Measurements from ENCODE around the gene DTHD1. TPM values are rescaled to one million over a fixed set of nuclear protein-coding genes. Genes with fewer than 3 reads are reported as not detected.

The DTHD1 gene
- total RNA-seq, 2 experiments from 2014 or later = 0.11 to 0.16 TPM

- Mint-ChIP-seq H3K4me3 (no peak overlapping the region), H3K27me3 (no peaks in the 10 kb centered on the region), H3K4me1 (ENCODE audit: low read depth) (no peaks in the 10 kb centered on the region), H3K9me3 (peaks cover 13% of the 10 kb centered on the region), H3K36me3 (ENCODE audit: low read depth) (peaks cover 13% of the 10 kb centered on the region), H3K27ac (no peak overlapping the region)
- TF ChIP-seq CTCF (IDR thresholded peaks at IDR 0.05) = no peak
- DNase-seq (no peak), ATAC-seq (ENCODE audit: poor library complexity) (no peak)
- peaks cover 16 to 18% of the 10 kb centered on the region in 2 experiments for H3K9me3 ChIP-seq (ENCODE audit: control insufficient read depth in 1 of 2, insufficient read depth in 1 of 2, low read length in 2 of 2)
- ChIA-PET POLR2A (no interaction called here), CTCF (interaction anchor here (2.0 kb wide), 1 partner anchor 25 kb away, joined by 5 read pairs; no protein-coding TSS in a partner anchor)
- intact Hi-C loops (cut with DNase I, micrococcal nuclease) = no loop called here
- H3K4me1 ChIP-seq (ENCODE audit: insufficient read depth, low read length) = no peaks in the 10 kb centered on the region
- no peak overlapping the region for H3K4me3 ChIP-seq (ENCODE audit: low read length)
- no peaks in the 10 kb centered on the region for H3K36me3 ChIP-seq (ENCODE audit: insufficient read depth, low read length)
- no peak overlapping the region for H3K27ac ChIP-seq (ENCODE audit: low read depth in 1 of 2, low read length in 2 of 2)
- no peaks in the 10 kb centered on the region for H3K27me3 ChIP-seq (ENCODE audit: control insufficient read depth in 1 of 2, insufficient read depth in 2 of 2, low read length in 2 of 2)
Observed at GRCh38 chr4:36374836-36375511, 93.6 kb downstream of the DTHD1 start.

GRCh38 chr4:36385951-36386571, 104.6 kb downstream of the DTHD1 start:
- CTCF ChIA-PET = interaction anchor here (0.6 to 2.2 kb wide), 3 partner anchors 8 to 13 kb away, joined by 3 to 17 read pairs (median 3); no protein-coding TSS in a partner anchor
- Mint-ChIP-seq H3K9me3 (no peaks in the 10 kb centered on the region), H3K4me1 (ENCODE audit: low read depth) (peaks cover 37% of the 10 kb centered on the region), H3K27me3 (no peaks in the 10 kb centered on the region), H3K36me3 (ENCODE audit: low read depth) (no peaks in the 10 kb centered on the region), H3K4me3 (peak overlapping the region; percentile 36), H3K27ac (peak overlapping the region; percentile 79)
- intact Hi-C loops (cut with DNase I, micrococcal nuclease) = loop anchor here in 1 of 2 experiments (1.0 to 5.0 kb wide), 3 partner anchors 8 to 129 kb away; no protein-coding TSS in a partner anchor
- DNase-seq (peak in 13 of 14 experiments; percentile 0 to 89 (median 30)), ATAC-seq (ENCODE audit: poor library complexity) (peak; percentile 98)
- Histone ChIP-seq H3K27ac (ENCODE audit: low read depth in 1 of 2, low read length in 2 of 2) (peak overlapping the region; percentile 39 to 44), H3K9me3 (ENCODE audit: control insufficient read depth in 1 of 2, insufficient read depth in 1 of 2, low read length in 2 of 2) (no peaks in the 10 kb centered on the region), H3K36me3 (ENCODE audit: insufficient read depth, low read length) (no peaks in the 10 kb centered on the region), H3K4me1 (ENCODE audit: insufficient read depth, low read length) (peaks cover 9% of the 10 kb centered on the region), H3K4me3 (ENCODE audit: low read length) (no peak overlapping the region), H3K27me3 (ENCODE audit: control insufficient read depth in 1 of 2, insufficient read depth in 2 of 2, low read length in 2 of 2) (no peaks in the 10 kb centered on the region)
- POLR2A ChIA-PET = interaction anchor here (0.8 to 2.4 kb wide), 6 partner anchors 9 to 143 kb away, joined by 3 to 26 read pairs (median 10); partner anchors contain the start of gene ARAP2
- TF ChIP-seq CTCF (IDR thresholded peaks at IDR 0.05) = no peak

- Mint-ChIP-seq H3K27me3 (no peaks in the 10 kb centered on the region), H3K9me3 (no peaks in the 10 kb centered on the region), H3K4me3 (no peak overlapping the region), H3K36me3 (ENCODE audit: low read depth) (no peaks in the 10 kb centered on the region), H3K4me1 (ENCODE audit: low read depth) (peaks cover 37% of the 10 kb centered on the region), H3K27ac (peak overlapping the region; percentile 79)
- no peaks in the 10 kb centered on the region for H3K36me3 ChIP-seq (ENCODE audit: insufficient read depth, low read length)
- ATAC-seq (ENCODE audit: poor library complexity) = no peak
- no peak overlapping the region for H3K4me3 ChIP-seq (ENCODE audit: low read length)
- ChIA-PET POLR2A (interaction anchor here (1.5 to 2.4 kb wide), 3 partner anchors 8 to 143 kb away, joined by 16 to 26 read pairs (median 22); partner anchors contain the start of gene ARAP2), CTCF (interaction anchor here (0.7 to 2.2 kb wide), 2 partner anchors 8 to 13 kb away, joined by 3 to 17 read pairs; no protein-coding TSS in a partner anchor)
- peak overlapping the region in 1 of 2 donors; percentile 39 for H3K27ac ChIP-seq (ENCODE audit: low read depth in 1 of 2, low read length in 2 of 2)
- TF ChIP-seq CTCF (IDR thresholded peaks at IDR 0.05) = no peak
- peaks cover 9% of the 10 kb centered on the region for H3K4me1 ChIP-seq (ENCODE audit: insufficient read depth, low read length)
- H3K9me3 ChIP-seq (ENCODE audit: control insufficient read depth in 1 of 2, insufficient read depth in 1 of 2, low read length in 2 of 2) = no peaks in the 10 kb centered on the region
- H3K27me3 ChIP-seq (ENCODE audit: control insufficient read depth in 1 of 2, insufficient read depth in 2 of 2, low read length in 2 of 2) = no peaks in the 10 kb centered on the region
- intact Hi-C loops (cut with DNase I, micrococcal nuclease) = loop anchor here in 1 of 2 experiments (1.0 to 5.0 kb wide), 3 partner anchors 8 to 129 kb away; no protein-coding TSS in a partner anchor
- peak in 2 of 14 experiments; percentile 4 to 14 for DNase-seq
Observed at GRCh38 chr4:36386691-36387090, 105.3 kb downstream of the DTHD1 start.
